ENCODE results near the gene MFSD1. TPM values are rescaled to one million over a fixed set of nuclear protein-coding genes. Genes with fewer than 3 reads are reported as not detected.

MFSD1 gene
- total and polyA plus RNA-seq, 2 of the 8 experiments (the other 6 are each of a cell fraction or from before 2014, with no cell fraction given) = 9.3 to 11.5 TPM

DNA sequence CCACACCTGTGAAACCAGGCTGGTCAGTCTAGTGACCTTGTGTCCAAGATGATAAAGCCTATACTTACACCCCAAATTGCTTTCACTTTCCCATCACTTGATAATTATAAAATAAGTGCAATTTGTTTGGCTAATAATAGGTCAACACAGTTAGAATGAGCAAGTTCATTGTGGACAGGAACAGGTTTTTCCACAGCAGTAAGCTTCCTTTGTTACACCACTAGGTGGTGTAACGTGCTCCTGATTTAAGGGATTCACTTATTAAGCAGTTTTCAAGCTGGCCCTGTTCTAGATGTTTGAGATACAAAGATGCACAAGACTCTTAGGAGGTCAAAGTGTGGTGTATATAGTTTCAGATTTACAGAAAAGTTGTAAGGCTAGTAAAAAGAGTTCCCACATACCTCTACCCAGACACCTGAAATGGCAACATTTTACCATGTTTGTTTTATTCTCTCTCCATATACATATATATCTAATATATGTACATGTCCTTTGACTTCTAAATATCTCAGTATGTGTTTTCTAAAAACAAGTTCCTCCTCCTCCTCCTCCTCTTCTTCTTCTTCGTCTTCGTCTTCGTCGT is 6.8 kb upstream of the MFSD1 start (continued):
- TF ChIP-seq, protein P1, sequence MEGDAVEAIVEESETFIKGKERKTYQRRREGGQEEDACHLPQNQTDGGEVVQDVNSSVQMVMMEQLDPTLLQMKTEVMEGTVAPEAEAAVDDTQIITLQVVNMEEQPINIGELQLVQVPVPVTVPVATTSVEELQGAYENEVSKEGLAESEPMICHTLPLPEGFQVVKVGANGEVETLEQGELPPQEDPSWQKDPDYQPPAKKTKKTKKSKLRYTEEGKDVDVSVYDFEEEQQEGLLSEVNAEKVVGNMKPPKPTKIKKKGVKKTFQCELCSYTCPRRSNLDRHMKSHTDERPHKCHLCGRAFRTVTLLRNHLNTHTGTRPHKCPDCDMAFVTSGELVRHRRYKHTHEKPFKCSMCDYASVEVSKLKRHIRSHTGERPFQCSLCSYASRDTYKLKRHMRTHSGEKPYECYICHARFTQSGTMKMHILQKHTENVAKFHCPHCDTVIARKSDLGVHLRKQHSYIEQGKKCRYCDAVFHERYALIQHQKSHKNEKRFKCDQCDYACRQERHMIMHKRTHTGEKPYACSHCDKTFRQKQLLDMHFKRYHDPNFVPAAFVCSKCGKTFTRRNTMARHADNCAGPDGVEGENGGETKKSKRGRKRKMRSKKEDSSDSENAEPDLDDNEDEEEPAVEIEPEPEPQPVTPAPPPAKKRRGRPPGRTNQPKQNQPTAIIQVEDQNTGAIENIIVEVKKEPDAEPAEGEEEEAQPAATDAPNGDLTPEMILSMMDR (IDR thresholded peaks at IDR 0.05; ENCODE audit: control extremely low read depth in 1 of 3, insufficient read depth in 1 of 3, low read depth in 1 of 3, low read length in 3 of 3) = peak in 2 of 3 experiments; percentile 41 to 71; a peak in 2 of 4 replicates
- no peak for TF ChIP-seq GABPA (IDR thresholded peaks at IDR 0.05; ENCODE audit: borderline replicate concordance, insufficient read depth, low read length)

Measured in H1 (cell line).